Astrocyte of the spinal cord (primary cell): Measurements from ENCODE around the gene MDP1.
"Not testable (repeated sequence)": the region's sequence is repeated elsewhere in the genome, so short reads cannot be mapped to it uniquely, and the experiment has no call there.

ENCODE experiments used
- DNase-seq: peaks from one replicate; pipeline ENCODE4 v3.0.0; 2011; ENCODE audit warnings: low read depth, low spot score
- H3K4me3 ChIP-seq: 2 replicates; pipeline ENCODE4 v1.5.1; 2011; ENCODE audit warnings: low read depth, mild to moderate bottlenecking, low read length, moderate library complexity
- CTCF ChIP-seq: IDR thresholded peaks from 2 replicates; pipeline ENCODE4 v1.5.1; 2012; ENCODE audit warnings: low read depth, mild to moderate bottlenecking, low read length, inconsistent platforms
- in situ Hi-C: cut with HindIII; loops from 2 replicates; pipeline ENCODE4 v1.10.0; 2017; ENCODE audit warnings: low sequenced_read_pairs

The MDP1 gene

GRCh38 chr14:24250354-24250753, 34.5 kb upstream of the MDP1 start:
- in situ Hi-C loops: no loop called here
- no peak for TF ChIP-seq CTCF
- DNase-seq: no peak
- H3K4me3 ChIP-seq: no peak overlapping the region

DNA sequence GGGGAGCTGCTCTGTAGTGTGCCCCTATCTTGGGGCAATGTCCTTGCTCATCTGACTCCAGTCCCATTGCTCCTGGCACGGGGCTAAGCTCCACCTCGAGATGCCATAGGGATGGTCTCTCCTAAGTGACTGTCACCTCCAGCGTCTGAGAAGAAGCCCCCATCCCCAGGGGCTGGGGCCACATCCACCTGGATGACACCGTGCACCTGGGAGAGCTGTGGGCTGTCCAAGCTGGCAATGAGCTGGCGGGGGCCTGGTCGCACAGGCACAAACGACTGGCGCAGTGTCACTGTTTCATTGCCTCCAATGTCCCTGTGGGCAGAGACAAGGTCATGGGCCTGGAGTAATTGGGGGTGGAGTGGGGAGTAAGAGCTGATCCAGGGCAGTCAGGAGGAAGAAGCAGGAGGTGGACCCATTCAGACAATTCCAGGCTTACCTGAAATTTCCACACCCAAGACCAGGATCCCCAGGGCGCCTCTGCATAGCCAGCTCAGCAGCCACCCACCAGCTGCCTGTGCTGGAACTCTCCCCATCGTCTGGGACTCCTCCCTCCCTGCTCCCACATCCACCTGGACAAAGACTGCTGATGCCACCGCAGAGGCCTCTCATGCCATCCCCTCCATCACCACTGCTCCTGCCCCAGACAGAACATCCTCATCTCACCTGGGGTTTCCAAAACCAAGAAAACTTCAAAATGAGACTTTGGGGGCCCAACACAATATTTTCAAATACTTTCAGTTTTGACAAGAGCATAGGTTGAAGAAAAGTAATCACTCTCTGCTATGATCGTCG, 33.6 kb upstream of the MDP1 start:
- no peak for TF ChIP-seq CTCF
- in situ Hi-C loops: no loop called here
- DNase-seq: no peak
- no peak overlapping the region for H3K4me3 ChIP-seq

DNA sequence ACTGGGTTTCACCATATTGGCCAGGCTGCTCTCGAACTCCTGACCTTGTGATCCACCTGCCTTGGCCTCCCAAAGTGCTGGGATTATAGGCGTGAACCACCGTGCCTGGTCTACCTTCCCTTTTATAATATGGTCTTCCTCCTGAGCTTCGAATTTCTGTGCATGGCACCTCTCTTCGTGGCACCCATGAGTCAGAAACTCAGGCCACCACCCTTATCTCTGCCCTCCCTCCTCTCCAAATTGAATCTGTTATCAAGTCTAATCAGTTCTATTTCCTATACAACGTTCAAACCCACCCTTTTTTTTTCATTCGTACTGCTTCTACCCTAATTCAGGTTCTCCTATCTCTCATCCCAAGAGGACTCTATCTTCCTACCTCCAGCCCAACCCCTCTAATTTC, 31.6 kb upstream of the MDP1 start:
- no peak for TF ChIP-seq CTCF
- no peak overlapping the region for H3K4me3 ChIP-seq
- no peak for DNase-seq

GRCh38 chr14:24246765-24247212, 30.9 kb upstream of the MDP1 start:
- in situ Hi-C loops: no loop called here
- DNase-seq: no peak
- no peak overlapping the region for H3K4me3 ChIP-seq
- no peak for TF ChIP-seq CTCF

More for the DNA sequence above, 31.6 kb upstream of the MDP1 start:
- in situ Hi-C loops: no loop called here

DNA sequence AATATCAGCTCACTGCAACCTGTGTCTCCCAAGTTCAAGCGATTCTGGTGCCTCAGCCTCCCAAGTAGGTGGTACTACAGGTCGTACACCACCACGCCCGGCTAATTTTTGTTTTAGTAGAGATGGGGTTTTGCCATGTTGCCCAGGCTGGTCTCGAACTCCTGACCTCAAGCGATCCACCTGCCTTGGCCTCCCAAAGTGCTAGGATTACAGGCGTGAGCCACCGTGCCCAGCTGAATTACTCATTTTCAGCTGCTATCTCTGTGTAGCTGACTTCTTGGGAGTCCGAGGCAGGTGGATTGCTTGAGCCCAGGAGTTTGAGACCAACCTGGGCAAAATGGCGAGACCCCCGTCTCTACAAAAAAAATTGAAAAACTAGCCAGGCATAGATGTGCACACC, 29.5 kb upstream of the MDP1 start:
- in situ Hi-C loops, DNase-seq, H3K4me3 ChIP-seq: not testable (repeated sequence)

DNA sequence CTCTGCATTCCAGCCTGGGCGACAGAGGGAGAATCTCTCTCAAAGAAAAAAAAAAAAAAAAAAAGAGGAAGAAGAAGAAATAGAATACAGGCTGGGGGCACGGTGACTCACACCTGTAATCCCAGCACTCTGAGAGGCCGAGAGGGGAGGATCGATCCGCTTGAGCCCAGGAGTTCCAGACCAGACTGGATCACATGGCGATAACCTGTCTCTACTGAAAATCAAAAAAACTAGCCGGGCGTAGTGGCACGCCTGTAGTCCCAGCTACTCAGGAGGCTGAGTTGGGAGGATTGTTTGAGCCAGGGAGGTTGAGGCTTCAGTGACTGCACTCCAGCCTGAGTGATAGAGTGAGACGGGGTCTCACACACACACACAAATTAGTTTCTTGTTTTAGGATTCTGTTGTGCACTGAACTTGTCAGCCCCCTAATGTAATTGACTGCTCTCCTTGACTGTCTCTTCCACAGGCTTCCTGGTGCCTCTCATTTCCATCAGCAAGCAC, 27.5 kb upstream of the MDP1 start:
- in situ Hi-C loops: no loop called here
- DNase-seq: no peak
- H3K4me3 ChIP-seq: peak overlapping the region; percentile 90
- TF ChIP-seq CTCF: no peak

- H3K4me3 ChIP-seq: peak overlapping the region; percentile 90
- in situ Hi-C loops: no loop called here
- DNase-seq: peak; percentile 95
Observed at GRCh38 chr14:24241829-24242443, 26.1 kb upstream of the MDP1 start.

More at GRCh38 chr14:24241829-24242443, 26.1 kb upstream of the MDP1 start:
- TF ChIP-seq CTCF: peak; percentile 44
